ENCODE results near the gene PPFIA2. TPM values are rescaled to one million over a fixed set of nuclear protein-coding genes. Genes with fewer than 3 reads are reported as not detected.

PPFIA2 gene
- polyA plus RNA-seq (ENCODE audit: insufficient read length in 12 of 12): 1 to 10 TPM in 10 of 12 donors, not detected in 2; 1.3 to 3.0 (median 2.2) TPM
- long read RNA-seq, donor 1: 0 reads
- long read RNA-seq, donor 2, partial matches to known transcripts: 0 of 1 reads
- long read RNA-seq, donor 2, other reads (novel, unspliced or antisense): 0 of 1 reads
- long read RNA-seq, donor 3: 0 reads
- long read RNA-seq, donor 4: 0 reads
- long read RNA-seq, donor 5: 0 reads
- long read RNA-seq, donor 6: 0 reads
- long read RNA-seq, donor 7: 0 reads
- long read RNA-seq, donor 8: 0 reads
- long read RNA-seq, donor 9: 0 reads
- long read RNA-seq, donor 10: 0 reads
- long read RNA-seq, donor 11: 0 reads

GRCh38 chr12:81759190-81760051, at the start of gene PPFIA2:
TSS of gene PPFIA2 (minus strand) at chr12:81759350.
- DNase-seq: peak; percentile 64

GRCh38 chr12:81800298-81801148, 41.4 kb upstream of the PPFIA2 start:
- no peak for DNase-seq

- DNase-seq: no peak
These were observed 39.1 kb upstream of the PPFIA2 start for GRCh38 chr12:81798294-81798693.

GRCh38 chr12:81797100-81797499, 38.0 kb upstream of the PPFIA2 start:
- no peak for DNase-seq

GRCh38 chr12:81792666-81793065, 33.5 kb upstream of the PPFIA2 start:
- no peak for DNase-seq

GRCh38 chr12:81779216-81779615, 20.1 kb upstream of the PPFIA2 start:
- no peak for DNase-seq

- no peak for DNase-seq
These were observed 19.6 kb upstream of the PPFIA2 start for GRCh38 chr12:81778719-81779118.

- peak; percentile 57 for DNase-seq
These were observed 545 bp downstream of the PPFIA2 start for GRCh38 chr12:81758421-81759189.

- DNase-seq: no peak
These were observed 1.3 kb downstream of the PPFIA2 start for GRCh38 chr12:81757731-81758365.

- DNase-seq: no peak
These were observed 29.4 kb downstream of the PPFIA2 start for GRCh38 chr12:81729781-81730180.

- DNase-seq: no peak
These were observed 31.8 kb downstream of the PPFIA2 start for GRCh38 chr12:81727391-81727790.

- no peak for DNase-seq
These were observed 32.5 kb downstream of the PPFIA2 start for GRCh38 chr12:81726634-81727033.

- no peak for DNase-seq
These were observed 35.8 kb downstream of the PPFIA2 start for GRCh38 chr12:81723361-81723760.

- DNase-seq: no peak
These were observed 37.1 kb downstream of the PPFIA2 start for GRCh38 chr12:81722004-81722403.

GRCh38 chr12:81718616-81719015, 40.5 kb downstream of the PPFIA2 start:
- DNase-seq: no peak

- no peak for DNase-seq
These were observed 46.6 kb downstream of the PPFIA2 start for GRCh38 chr12:81712536-81712935.

GRCh38 chr12:81705586-81705985, 53.6 kb downstream of the PPFIA2 start:
- no peak for DNase-seq

- no peak for DNase-seq
These were observed 59.6 kb downstream of the PPFIA2 start for GRCh38 chr12:81699551-81699950.

GRCh38 chr12:81692008-81692407, 67.1 kb downstream of the PPFIA2 start:
- DNase-seq: no peak

GRCh38 chr12:81683881-81684280, 75.3 kb downstream of the PPFIA2 start:
- DNase-seq: no peak

GRCh38 chr12:81679614-81680013, 79.5 kb downstream of the PPFIA2 start:
- no peak for DNase-seq

Data from muscle of arm (tissue), 14 donors.